Ovary (tissue), 9 donors: ENCODE measurements around the gene OLFM1. TPM values are rescaled to one million over a fixed set of nuclear protein-coding genes. Genes with fewer than 3 reads are reported as not detected.

ENCODE experiments used
- DNase-seq, 5 donors: peaks; one replicate each; pipeline ENCODE4 v3.0.0-alpha.2; 2019 to 2020
- H3K27ac ChIP-seq, 2 donors: fragments of 200-600 bp; one replicate each; pipeline versions ENCODE4 v1.5.1 to v1.8.0; 2019 to 2022
- H3K27me3 ChIP-seq: fragments of 200-600 bp; one replicate; pipeline ENCODE4 v1.8.0; 2022
- H3K36me3 ChIP-seq: fragments of 200-600 bp; sonication (generic); one replicate; pipeline ENCODE4 v1.5.1; 2019
- H3K4me1 ChIP-seq: one replicate; pipeline ENCODE4 v1.8.1; 2013; ENCODE audit warnings: mild to moderate bottlenecking, moderate library complexity; ENCODE audit not compliant: insufficient read depth
- H3K4me3 ChIP-seq: fragments of 200-600 bp; sonication (generic); one replicate; pipeline ENCODE4 v1.5.1; 2017
- H3K9me3 ChIP-seq, 2 donors: fragments of 200-600 bp in 1 of 2; sonication (generic) in 1 of 2; one replicate each; pipeline versions ENCODE4 v1.5.1 to v1.8.1; 2013 to 2019; ENCODE audit warnings: mild to moderate bottlenecking in 1 of 2, moderate library complexity in 1 of 2
- EP300 ChIP-seq: sonication (generic); formaldehyde crosslinking; IDR thresholded peaks from one replicate; pipeline ENCODE4 v1.6.1; 2017; ENCODE audit warnings: antibody characterized with exemption
- POLR2A ChIP-seq: fragments of 450-650 bp; IDR thresholded peaks from one replicate; pipeline ENCODE4 v1.6.1; 2017; ENCODE audit warnings: antibody characterized with exemption, mild to moderate bottlenecking, moderate library complexity
- WGBS, 3 donors: extraction: QIAGEN DNeasy Blood & Tissue Kit in 1 of 3; methylation state at CpG; one replicate each; pipeline versions ENCODE4 v1.1.5 to v1.1.7; 2013 to 2017; 5-methylcytosine and 5-hydroxymethylcytosine counted together
- intact Hi-C, 4 donors: fragments of 100-400 bp; cut with DNase I; formaldehyde crosslinking; loops; one replicate each; pipeline versions ENCODE4 v1.11.0 to v1.15.1; 2022 to 2023
- polyA plus RNA-seq, 2 donors: library from polyadenylated mRNA; stranded (reverse); fragments of 200-250 nt in 1 of 2; fragments of 350-450 nt in 1 of 2; fragmentation: Illumina TruSeq in 1 of 2; extraction: RNeasy Lipid Tissue Mini Kit (QIAGEN cat#74804) in 1 of 2; gene quantifications; one replicate each; pipeline ENCODE4 v1.2.3, GENCODE V29; 2013 to 2014
- total RNA-seq, 7 donors: library from RNA; depleted of rRNA in 2 of 7; stranded (reverse); fragments of >200 nt in 2 of 7; fragmentation: NEBNext Ultra II Directional in 3 of 7; extraction: Animal tissue kit (Norgen Biotek cat#: 25700) in 3 of 7; gene quantifications; one replicate each; pipeline versions ENCODE4 v1.1.0 to v1.2.4, GENCODE V29; 2016 to 2023
- TF ChIP-seq, protein P1 (sequence below), 3 donors: fragments of 450-650 bp in 2 of 3; fragments of 200-600 bp in 1 of 3; IDR thresholded peaks; one replicate each; pipeline versions ENCODE4 v1.5.1 to v1.8.0; 2016 to 2022; ENCODE audit warnings: antibody characterized with exemption in 3 of 3, mild to moderate bottlenecking in 1 of 3
- donor health status: DM: no; HTN: no; CAD: no; lungs with moderate emphysema.
- donor health status: DM: no; HTN: no; CAD: no.
- donor health status: Bipolar disorder and iron deficiency.
- donor health status: DM: yes; HTN: yes; CAD: no.
- donor health status: DM: no; HTN: no; CAD: no.
- donor health status: DM: yes; HTN: yes; CAD: no.

OLFM1 gene
- total and polyA plus RNA-seq, 9 donors = 6.5 to 40.0 (median 19.9) TPM

DNA sequence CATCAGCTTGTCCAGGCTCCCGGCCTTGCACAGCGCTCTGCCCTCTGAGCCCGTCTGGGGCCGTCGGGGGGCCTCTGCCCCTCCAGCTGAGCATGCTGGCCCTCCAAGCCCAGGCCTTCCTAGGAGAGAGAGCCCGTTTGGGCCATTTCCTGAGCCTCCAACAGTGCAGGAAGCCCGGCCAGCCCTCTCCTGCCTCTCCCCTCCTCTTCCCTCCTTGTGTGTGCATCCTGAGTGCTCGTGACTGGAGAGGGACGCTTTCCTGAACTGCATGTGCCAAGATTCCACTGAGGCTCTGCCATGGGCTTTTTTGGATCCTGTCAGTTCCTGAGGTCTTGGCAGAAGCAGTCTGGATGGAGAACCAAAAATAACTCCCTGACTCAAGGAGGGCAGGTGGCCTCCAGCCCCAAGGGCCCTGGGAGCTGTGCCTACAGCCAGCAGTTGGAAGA, 15.6 kb downstream of the OLFM1 start:
- TF ChIP-seq EP300 = no peak
- no peak for TF ChIP-seq POLR2A
- TF ChIP-seq, protein P1, sequence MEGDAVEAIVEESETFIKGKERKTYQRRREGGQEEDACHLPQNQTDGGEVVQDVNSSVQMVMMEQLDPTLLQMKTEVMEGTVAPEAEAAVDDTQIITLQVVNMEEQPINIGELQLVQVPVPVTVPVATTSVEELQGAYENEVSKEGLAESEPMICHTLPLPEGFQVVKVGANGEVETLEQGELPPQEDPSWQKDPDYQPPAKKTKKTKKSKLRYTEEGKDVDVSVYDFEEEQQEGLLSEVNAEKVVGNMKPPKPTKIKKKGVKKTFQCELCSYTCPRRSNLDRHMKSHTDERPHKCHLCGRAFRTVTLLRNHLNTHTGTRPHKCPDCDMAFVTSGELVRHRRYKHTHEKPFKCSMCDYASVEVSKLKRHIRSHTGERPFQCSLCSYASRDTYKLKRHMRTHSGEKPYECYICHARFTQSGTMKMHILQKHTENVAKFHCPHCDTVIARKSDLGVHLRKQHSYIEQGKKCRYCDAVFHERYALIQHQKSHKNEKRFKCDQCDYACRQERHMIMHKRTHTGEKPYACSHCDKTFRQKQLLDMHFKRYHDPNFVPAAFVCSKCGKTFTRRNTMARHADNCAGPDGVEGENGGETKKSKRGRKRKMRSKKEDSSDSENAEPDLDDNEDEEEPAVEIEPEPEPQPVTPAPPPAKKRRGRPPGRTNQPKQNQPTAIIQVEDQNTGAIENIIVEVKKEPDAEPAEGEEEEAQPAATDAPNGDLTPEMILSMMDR (IDR thresholded peaks at IDR 0.05) = no peak
- WGBS, 3 donors = 51 to 75% (median 63%) methylated on average over 8 to 9 of the region's 9 CpGs
- intact Hi-C loops = no loop called here
- Histone ChIP-seq H3K4me3 (no peak overlapping the region), H3K36me3 (no peaks in the 10 kb centered on the region), H3K9me3 (no peaks in the 10 kb centered on the region), H3K4me1 (no peaks in the 10 kb centered on the region), H3K27me3 (no peaks in the 10 kb centered on the region), H3K27ac (no peak overlapping the region)
- DNase-seq = no peak

DNA sequence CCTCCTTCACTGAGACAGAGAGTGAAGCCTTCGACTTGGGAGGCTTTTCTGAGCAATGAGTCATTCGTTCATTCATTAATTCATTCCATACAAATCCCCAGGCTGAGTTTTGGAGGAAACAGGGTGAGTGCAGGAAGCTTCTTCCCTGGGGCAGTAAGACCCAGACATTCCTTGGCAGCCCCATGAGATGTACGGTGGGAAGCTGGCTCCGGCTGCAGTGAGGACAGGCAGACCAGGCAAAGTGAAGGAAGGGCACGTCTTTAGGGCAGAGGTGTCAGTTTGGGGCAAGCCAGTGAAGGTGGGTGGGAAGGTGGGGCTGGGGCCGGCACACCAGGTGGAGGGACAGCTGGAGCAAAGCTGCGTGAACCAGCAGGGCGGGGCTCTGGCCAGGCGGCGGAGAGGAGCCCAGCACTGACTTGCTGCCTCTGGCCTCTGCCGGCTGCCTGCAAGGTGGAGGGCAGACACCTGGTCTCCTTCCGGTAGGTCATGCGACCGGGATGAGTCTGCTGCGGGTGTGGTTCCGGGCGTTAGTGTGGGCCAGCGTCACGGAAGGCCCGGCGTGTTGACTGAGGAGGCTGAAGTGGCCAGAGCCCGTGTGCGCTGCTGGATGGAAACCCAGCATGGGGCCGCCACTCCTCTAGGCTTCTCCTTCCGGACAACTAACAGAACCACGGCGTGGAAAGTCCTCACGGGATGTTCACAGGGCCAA, 16.6 kb downstream of the OLFM1 start:
- H3K27ac ChIP-seq = no peak overlapping the region
- no peaks in the 10 kb centered on the region for H3K9me3 ChIP-seq
- WGBS, 3 donors = 66 to 69% (median 68%) methylated on average over 26 to 28 of the region's 28 CpGs
- intact Hi-C loops = no loop called here
- H3K4me3 ChIP-seq = no peak overlapping the region
- no peaks in the 10 kb centered on the region for H3K36me3 ChIP-seq
- no peak for DNase-seq
- no peaks in the 10 kb centered on the region for H3K4me1 ChIP-seq
- TF ChIP-seq POLR2A (no peak), EP300 (no peak)
- TF ChIP-seq, protein P1 (IDR thresholded peaks at IDR 0.05) = no peak
- H3K27me3 ChIP-seq = no peaks in the 10 kb centered on the region

DNA sequence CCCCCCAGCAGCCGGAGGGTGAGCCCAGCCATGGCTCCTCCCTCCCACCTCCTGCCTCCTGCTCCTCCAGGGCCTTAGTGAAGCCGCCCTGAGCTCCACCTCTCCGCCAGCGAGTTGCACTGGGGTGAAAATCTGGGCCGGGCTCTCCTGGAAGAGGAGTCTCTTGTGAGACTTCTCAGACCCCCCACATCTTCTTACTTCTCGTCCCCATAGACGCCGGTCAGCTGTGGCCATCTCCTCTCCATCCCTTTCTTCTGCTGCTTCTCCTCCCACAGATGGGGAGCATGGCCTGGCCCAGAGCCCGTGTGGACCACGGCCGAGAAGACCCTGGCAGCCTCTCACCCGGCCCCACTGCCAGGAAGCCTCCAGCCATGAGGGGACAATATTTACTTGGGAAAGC, 17.3 kb downstream of the OLFM1 start:
- H3K4me1 ChIP-seq = no peaks in the 10 kb centered on the region
- 46 to 58% (median 49%) methylated on average over 11 to 12 of the region's 12 CpGs for WGBS, 3 donors
- intact Hi-C loops = no loop called here

DNA sequence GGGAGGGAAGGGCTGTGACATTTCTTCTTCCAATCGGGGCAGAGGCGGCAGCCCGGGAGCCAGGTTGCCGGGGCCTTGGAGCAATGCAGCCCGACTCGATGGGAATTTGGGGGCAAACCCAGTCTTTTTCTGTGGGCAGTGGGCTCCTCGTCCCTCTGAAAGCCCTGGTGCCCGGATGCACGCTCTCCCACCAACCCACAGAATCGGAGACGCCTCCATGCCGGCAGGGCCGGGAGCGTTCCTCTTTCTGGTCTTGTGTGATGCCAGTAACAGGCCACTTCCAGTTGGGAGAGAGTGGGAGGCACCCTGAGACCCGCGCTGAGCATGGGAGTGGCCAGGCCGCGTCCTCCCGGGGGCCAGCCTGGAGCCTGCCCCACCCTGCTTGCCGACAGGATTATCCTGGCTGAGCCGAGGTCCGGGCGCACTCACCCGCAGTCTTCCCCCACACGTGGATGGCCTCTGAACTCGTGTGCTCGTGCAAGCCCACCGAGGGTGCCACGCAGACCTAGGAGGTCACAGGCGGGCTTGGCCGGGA, 17.8 kb downstream of the OLFM1 start:
- 53 to 58% (median 53%) methylated on average over 26 to 31 of the region's 31 CpGs for WGBS, 3 donors
- Histone ChIP-seq H3K27ac (no peak overlapping the region), H3K27me3 (no peaks in the 10 kb centered on the region), H3K36me3 (no peaks in the 10 kb centered on the region), H3K4me1 (no peaks in the 10 kb centered on the region), H3K4me3 (no peak overlapping the region), H3K9me3 (no peaks in the 10 kb centered on the region)
- TF ChIP-seq EP300 = no peak
- TF ChIP-seq POLR2A = no peak
- TF ChIP-seq, protein P1 (IDR thresholded peaks at IDR 0.05) = no peak
- intact Hi-C loops = no loop called here
- DNase-seq = no peak

More for the DNA sequence above, 17.3 kb downstream of the OLFM1 start:
- Histone ChIP-seq H3K9me3 (no peaks in the 10 kb centered on the region), H3K27me3 (no peaks in the 10 kb centered on the region), H3K27ac (no peak overlapping the region), H3K36me3 (no peaks in the 10 kb centered on the region), H3K4me3 (no peak overlapping the region)
- TF ChIP-seq, protein P1 (IDR thresholded peaks at IDR 0.05) = no peak
- TF ChIP-seq POLR2A (no peak), EP300 (no peak)
- no peak for DNase-seq
